NB4 (cell line): Measurements from ENCODE around the gene KIAA1217.

ENCODE experiments used
- POLR2A ChIP-seq: IDR thresholded peaks from 2 replicates; pipeline ENCODE4 v1.6.1; 2011; ENCODE audit warnings: mild to moderate bottlenecking; ENCODE audit not compliant: insufficient read length; ENCODE audit errors: extremely low read depth
- TF ChIP-seq, protein P1 (sequence below): IDR thresholded peaks from one replicate; pipeline ENCODE4 v1.5.1; 2012; ENCODE audit warnings: low read depth, low read length

DNA sequence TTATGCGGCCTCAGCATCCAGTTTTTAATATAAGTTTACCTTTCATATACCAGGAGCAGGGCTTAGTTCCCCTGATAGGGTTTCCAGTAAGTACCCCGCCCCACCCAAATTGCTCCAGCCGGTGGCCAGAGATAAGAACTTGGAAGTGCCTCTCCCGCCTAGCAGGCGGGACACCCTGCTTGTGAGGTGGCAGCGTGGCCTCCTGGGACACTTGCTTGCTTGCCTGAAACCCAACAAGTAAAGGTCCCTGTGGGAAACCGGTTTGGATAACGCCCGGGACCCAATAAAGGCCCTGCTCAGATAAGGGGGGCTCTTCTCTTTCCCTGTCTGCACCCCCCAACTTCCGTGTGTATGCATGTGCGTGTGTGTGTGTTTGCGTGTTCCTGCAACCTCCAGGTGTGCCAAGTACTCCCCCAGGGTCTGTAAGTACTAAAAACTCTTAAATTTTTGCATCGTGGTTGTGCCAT lies 360.4 kb downstream of the KIAA1217 start:
- TF ChIP-seq, protein P1, sequence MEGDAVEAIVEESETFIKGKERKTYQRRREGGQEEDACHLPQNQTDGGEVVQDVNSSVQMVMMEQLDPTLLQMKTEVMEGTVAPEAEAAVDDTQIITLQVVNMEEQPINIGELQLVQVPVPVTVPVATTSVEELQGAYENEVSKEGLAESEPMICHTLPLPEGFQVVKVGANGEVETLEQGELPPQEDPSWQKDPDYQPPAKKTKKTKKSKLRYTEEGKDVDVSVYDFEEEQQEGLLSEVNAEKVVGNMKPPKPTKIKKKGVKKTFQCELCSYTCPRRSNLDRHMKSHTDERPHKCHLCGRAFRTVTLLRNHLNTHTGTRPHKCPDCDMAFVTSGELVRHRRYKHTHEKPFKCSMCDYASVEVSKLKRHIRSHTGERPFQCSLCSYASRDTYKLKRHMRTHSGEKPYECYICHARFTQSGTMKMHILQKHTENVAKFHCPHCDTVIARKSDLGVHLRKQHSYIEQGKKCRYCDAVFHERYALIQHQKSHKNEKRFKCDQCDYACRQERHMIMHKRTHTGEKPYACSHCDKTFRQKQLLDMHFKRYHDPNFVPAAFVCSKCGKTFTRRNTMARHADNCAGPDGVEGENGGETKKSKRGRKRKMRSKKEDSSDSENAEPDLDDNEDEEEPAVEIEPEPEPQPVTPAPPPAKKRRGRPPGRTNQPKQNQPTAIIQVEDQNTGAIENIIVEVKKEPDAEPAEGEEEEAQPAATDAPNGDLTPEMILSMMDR = no peak
- TF ChIP-seq POLR2A = no peak
